MM.1S (cell line): ENCODE data around the gene PTCH2.

Experiments used
- CTCF ChIP-seq: fragments of 300-600 bp; sonication (generic); IDR thresholded peaks from 2 replicates; pipeline ENCODE4 v1.5.1; 2016; ENCODE audit warnings: antibody characterized with exemption, low read length, mixed read lengths
- EZH2 ChIP-seq: fragments of 300-600 bp; sonication (generic); optimal IDR thresholded peaks from 2 replicates; pipeline ENCODE3; 2017; ENCODE audit warnings: low read depth, mild to moderate bottlenecking, antibody characterized with exemption, low read length, mixed read lengths

- no peak for TF ChIP-seq CTCF
- no peak for TF ChIP-seq EZH2
Measured at GRCh38 chr1:44798481-44799365, 44.3 kb downstream of the PTCH2 start.
